HCT116 (cell line): ENCODE data around the gene ASPG. TPM values are rescaled to one million over a fixed set of nuclear protein-coding genes. Genes with fewer than 3 reads are reported as not detected.

Source experiments
- ATAC-seq: fragments of 200-7000 bp; cut with Tn5 transposase; 2 replicates; pipeline ENCODE4 v1.9.1; 2020; ENCODE audit warnings: mild to moderate bottlenecking, moderate library complexity
- BruUV-seq: library from RNA; stranded (reverse); fragments of 400-500 nt; replicated peaks from 2 replicates; lab custom pipeline; 2021; lab: Mats Ljungman, UMichigan
- CTCF ChIA-PET: fragments of 300-600 bp; sonication (Branson Sonifier 250); formaldehyde crosslinking; loops from one replicate; lab custom pipeline; 2021; ENCODE audit warnings: antibody characterized with exemption; lab: Charles Lee
- POLR2A ChIA-PET: fragments of 300-600, 350-600 bp; sonication (Branson Sonifier 250); formaldehyde crosslinking; loops from one replicate; lab custom pipeline; 2021; ENCODE audit warnings: antibody characterized with exemption; lab: Charles Lee
- RAD21 ChIA-PET, 2 experiments: fragments of 300-600 bp; sonication (Branson Sonifier 250); formaldehyde crosslinking; loops; one replicate each; lab custom pipeline; 2023; ENCODE audit warnings: low total read pairs in 2 of 2; ENCODE audit not compliant: uncharacterized antibody in 2 of 2, unreplicated experiment in 2 of 2, low non-redundant PET in 1 of 2; lab: Charles Lee
- DNase-seq: peaks from one replicate; pipeline ENCODE4 v3.0.0-alpha.2; 2010; ENCODE audit warnings: low read depth, low spot score
- H2AFZ ChIP-seq: fragments of 200-600 bp; shearing (Covaris generic), sonication (generic); 2 replicates; pipeline ENCODE4 v1.6.1; 2017; ENCODE audit warnings: low read depth, mixed run types, mixed read lengths, antibody characterized with exemption, low read length; ENCODE audit not compliant: poor library complexity, severe bottlenecking
- H3K27ac ChIP-seq: 2 replicates; pipeline ENCODE4 v1.5.1; 2012; ENCODE audit warnings: low read depth, low read length
- H3K27me3 ChIP-seq: fragments of 200-600 bp; sonication (generic); 2 replicates; pipeline ENCODE4 v1.6.1; 2016; ENCODE audit warnings: mixed run types, low read length, mixed read lengths; ENCODE audit not compliant: insufficient read depth
- H3K36me3 ChIP-seq, 2 experiments: fragments of 200-500 bp in 1 of 2; fragments of 200-600 bp in 1 of 2; sonication (Bioruptor generic) in 1 of 2; sonication (generic) in 1 of 2; 2 replicates each; pipeline versions ENCODE4 v1.5.1 to v1.6.1; 2014 to 2016; ENCODE audit warnings: low read length in 2 of 2, inconsistent platforms in 1 of 2, mixed read lengths in 1 of 2, mixed run types in 1 of 2; ENCODE audit not compliant: insufficient read depth in 2 of 2, control insufficient read depth in 1 of 2
- H3K4me1 ChIP-seq, 2 experiments: fragments of 200-600 bp in 1 of 2; sonication (generic) in 1 of 2; 2 replicates each; pipeline versions ENCODE4 v1.5.1 to v1.6.1; 2012 to 2017; ENCODE audit warnings: low read length in 2 of 2, inconsistent platforms in 1 of 2, mild to moderate bottlenecking in 1 of 2, mixed read lengths in 1 of 2, mixed run types in 1 of 2, moderate library complexity in 1 of 2; ENCODE audit not compliant: insufficient read depth in 2 of 2, control insufficient read depth in 1 of 2
- H3K4me2 ChIP-seq: fragments of 200-600 bp; sonication (generic); 2 replicates; pipeline ENCODE4 v1.6.1; 2017; ENCODE audit warnings: mixed run types, low read length, mixed read lengths
- H3K4me3 ChIP-seq, 2 experiments: fragments of 200-600 bp in 1 of 2; sonication (generic) in 1 of 2; replicated peaks in 1 of 2; 2 replicates each; pipeline ENCODE4 v1.5.1; 2011 to 2016; ENCODE audit warnings: low read length in 2 of 2, control low read depth in 1 of 2, low read depth in 1 of 2, mild to moderate bottlenecking in 1 of 2, mixed read lengths in 1 of 2, mixed run types in 1 of 2
- H3K79me2 ChIP-seq: fragments of 200-600 bp; sonication (generic); 2 replicates; pipeline ENCODE4 v1.6.1; 2017; ENCODE audit warnings: mild to moderate bottlenecking, mixed run types, low read length, moderate library complexity, mixed read lengths; ENCODE audit not compliant: insufficient read depth
- H3K9ac ChIP-seq: fragments of 200-600 bp; sonication (generic); 2 replicates; pipeline ENCODE4 v1.6.1; 2016; ENCODE audit warnings: low read length, mixed read lengths
- H3K9me2 ChIP-seq: fragments of 200-600 bp; sonication (generic), shearing (Covaris generic); 2 replicates; pipeline ENCODE4 v1.6.1; 2017; ENCODE audit warnings: mixed run types, mild to moderate bottlenecking, moderate library complexity; ENCODE audit not compliant: insufficient read depth
- H3K9me3 ChIP-seq, 2 experiments: fragments of 200-500 bp in 1 of 2; fragments of 200-600 bp in 1 of 2; sonication (Bioruptor generic) in 1 of 2; sonication (generic) in 1 of 2; 2 replicates each; pipeline ENCODE4 v1.6.1; 2014 to 2017; ENCODE audit warnings: low read length in 2 of 2, mixed read lengths in 2 of 2, inconsistent platforms in 1 of 2, low read depth in 1 of 2, mild to moderate bottlenecking in 1 of 2, mixed run types in 1 of 2, moderate library complexity in 1 of 2; ENCODE audit not compliant: control insufficient read depth in 1 of 2, insufficient read depth in 1 of 2
- H4K20me1 ChIP-seq: fragments of 200-600 bp; sonication (generic), shearing (Covaris generic); 2 replicates; pipeline ENCODE4 v1.6.1; 2017; ENCODE audit warnings: mixed run types, mild to moderate bottlenecking, moderate library complexity; ENCODE audit not compliant: insufficient read depth
- CBX3 ChIP-seq: IDR thresholded peaks from 2 replicates; pipeline ENCODE4 v1.6.1; 2012; ENCODE audit warnings: low read depth
- EGR1 ChIP-seq: IDR thresholded peaks from 2 replicates; pipeline ENCODE4 v1.6.1; 2012; ENCODE audit warnings: low read depth
- ELF1 ChIP-seq: IDR thresholded peaks from 2 replicates; pipeline ENCODE4 v1.6.1; 2012; ENCODE audit warnings: low read depth, borderline replicate concordance
- POLR2AphosphoS5 ChIP-seq: IDR thresholded peaks from 2 replicates; pipeline ENCODE4 v1.6.1; 2011; ENCODE audit warnings: mild to moderate bottlenecking, low read depth, low read length, moderate library complexity
- SP1 ChIP-seq: IDR thresholded peaks from 2 replicates; pipeline ENCODE4 v1.6.1; 2012; ENCODE audit warnings: low read depth
- SRF ChIP-seq: IDR thresholded peaks from 2 replicates; pipeline ENCODE4 v1.6.1; 2012; ENCODE audit warnings: low read depth
- ZFX ChIP-seq: fragments of 450-650 bp; IDR thresholded peaks from 2 replicates; pipeline ENCODE4 v1.6.1; 2017
- intact Hi-C: fragments of 100-400 bp; cut with micrococcal nuclease; formaldehyde crosslinking; loops from 2 replicates; pipeline ENCODE4 v1.10.0; 2022
- total RNA-seq: library from RNA; stranded (reverse); gene quantifications from one replicate; pipeline ENCODE4 v1.2.1, GENCODE V29; 2021; ENCODE audit not compliant: unreplicated experiment
- TF ChIP-seq, protein P1 (sequence below): IDR thresholded peaks from 2 replicates; pipeline ENCODE4 v1.6.1; 2012

Gene ASPG
- total RNA-seq, 1 experiment from 2014 or later, result not detected

DNA sequence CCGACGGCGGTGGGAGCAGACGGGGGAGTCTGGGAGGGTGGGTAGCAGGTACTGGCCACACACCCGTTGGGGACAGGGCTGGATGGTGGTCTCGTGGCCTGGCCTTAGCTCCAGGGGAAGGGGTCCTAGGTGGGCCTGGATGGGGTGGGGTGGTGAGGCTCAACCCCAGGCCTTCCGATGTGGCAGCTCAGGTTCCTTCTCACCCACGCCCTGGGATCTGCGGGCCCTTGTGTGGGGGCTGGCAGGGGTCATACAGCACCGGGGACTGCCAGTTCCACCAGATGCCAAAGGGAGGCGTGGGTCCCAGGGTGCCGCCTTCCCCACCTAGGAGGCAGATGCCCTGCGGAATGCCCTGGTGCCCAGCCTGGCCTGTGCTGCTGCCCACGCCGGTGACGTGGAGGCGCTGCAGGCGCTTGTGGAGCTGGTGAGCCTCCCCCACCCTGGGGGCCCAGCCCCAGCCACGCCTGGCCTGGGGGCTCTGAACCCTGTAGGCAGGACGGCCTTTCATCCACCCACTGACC lies 21.0 kb downstream of the ASPG start:
- Histone ChIP-seq H3K79me2 (no peaks in the 10 kb centered on the region), H4K20me1 (no peaks in the 10 kb centered on the region), H3K27me3 (no peaks in the 10 kb centered on the region), H3K4me1 (peaks cover 13 to 28% of the 10 kb centered on the region in 2 experiments; a peak in 3 of 4 replicates), H3K27ac (no peak overlapping the region), H3K9me3 (no peaks in the 10 kb centered on the region), H3K9me2 (no peaks in the 10 kb centered on the region), H3K36me3 (no peaks in the 10 kb centered on the region), H2AFZ (no peak overlapping the region)
- ChIA-PET RAD21 (no interaction called here), POLR2A (no interaction called here)
- intact Hi-C loops, result no loop called here
- no TSS peak for BruUV-seq
- DNase-seq (no peak), ATAC-seq (no peak)
- TF ChIP-seq, protein P1, sequence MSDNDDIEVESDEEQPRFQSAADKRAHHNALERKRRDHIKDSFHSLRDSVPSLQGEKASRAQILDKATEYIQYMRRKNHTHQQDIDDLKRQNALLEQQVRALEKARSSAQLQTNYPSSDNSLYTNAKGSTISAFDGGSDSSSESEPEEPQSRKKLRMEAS, result no peak
- TF ChIP-seq SRF, result no peak
- TF ChIP-seq, all 23 proteins: peak for 0
- Histone ChIP-seq H3K4me3 (no peak overlapping the region), H3K9ac (no peak overlapping the region), H3K4me2 (no peak overlapping the region)
- CTCF ChIA-PET, result interaction anchor here (1.2 kb wide), 1 partner anchor 10 kb away, joined by 3 read pairs; no protein-coding TSS in a partner anchor

DNA sequence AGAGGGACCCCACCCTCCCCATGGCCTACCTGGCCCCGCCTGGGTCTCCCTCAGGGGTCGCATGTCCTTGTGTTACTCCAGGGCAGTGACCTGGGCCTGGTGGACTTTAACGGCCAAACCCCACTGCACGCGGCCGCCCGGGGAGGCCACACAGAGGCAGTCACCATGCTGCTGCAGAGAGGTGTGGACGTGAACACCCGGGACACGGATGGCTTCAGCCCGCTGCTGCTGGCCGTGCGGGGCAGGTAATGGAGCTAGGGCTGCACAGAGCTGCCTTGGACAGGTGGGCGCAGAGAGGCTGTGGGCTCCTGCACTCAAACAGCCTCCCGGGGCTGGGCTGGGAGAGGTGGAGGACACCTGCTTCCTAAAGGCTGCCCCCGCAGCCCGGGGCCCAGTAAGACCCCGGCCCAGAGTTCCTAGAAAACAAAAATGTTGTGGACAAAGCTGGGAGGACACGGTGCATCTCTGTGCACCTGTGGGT lies 21.6 kb downstream of the ASPG start:
- Histone ChIP-seq H3K9me3 (no peaks in the 10 kb centered on the region), H4K20me1 (no peaks in the 10 kb centered on the region), H3K36me3 (no peaks in the 10 kb centered on the region), H3K27me3 (no peaks in the 10 kb centered on the region), H3K4me2 (no peak overlapping the region), H3K27ac (no peak overlapping the region), H3K9ac (no peak overlapping the region), H3K9me2 (no peaks in the 10 kb centered on the region), H3K4me1 (peaks cover 13 to 31% of the 10 kb centered on the region in 2 experiments; a peak in 3 of 4 replicates), H3K4me3 (no peak overlapping the region), H2AFZ (no peak overlapping the region), H3K79me2 (no peaks in the 10 kb centered on the region)
- TF ChIP-seq POLR2AphosphoS5 (no peak), EGR1 (no peak), SRF (no peak), CBX3 (no peak), ZFX (no peak), SP1 (no peak), ELF1 (no peak)
- no peak for ATAC-seq
- DNase-seq, result no peak
- RAD21 ChIA-PET, result no interaction called here
- POLR2A ChIA-PET, result no interaction called here
- BruUV-seq, result no TSS peak
- intact Hi-C loops, result no loop called here
- CTCF ChIA-PET, result interaction anchor here (1.2 to 1.5 kb wide), 2 partner anchors 10 to 13 kb away, joined by 3 to 4 read pairs; no protein-coding TSS in a partner anchor
